GM12892 (cell line): ENCODE results near the gene MIOX.

Source experiments
- DNase-seq: peaks from one replicate; pipeline ENCODE4 v3.0.0; 2011; ENCODE audit not compliant: insufficient read length
- FAIRE-seq: peaks from 2 replicates; lab custom pipeline; 2011; peaks lifted over from hg19 to GRCh38; lab: Jason Lieb, UNC
- POLR2A ChIP-seq: IDR thresholded peaks from 2 replicates; pipeline ENCODE4 v1.6.1; 2011; ENCODE audit warnings: low read depth, low read length, control low read depth
- POLR2AphosphoS5 ChIP-seq: IDR thresholded peaks from 2 replicates; pipeline ENCODE4 v1.6.1; 2011; ENCODE audit warnings: low read depth, low read length, control low read depth
- TAF1 ChIP-seq: IDR thresholded peaks from 2 replicates; pipeline ENCODE4 v1.6.1; 2011; ENCODE audit warnings: low read depth, mild to moderate bottlenecking, control low read depth, low read length, borderline replicate concordance

Gene MIOX

DNA sequence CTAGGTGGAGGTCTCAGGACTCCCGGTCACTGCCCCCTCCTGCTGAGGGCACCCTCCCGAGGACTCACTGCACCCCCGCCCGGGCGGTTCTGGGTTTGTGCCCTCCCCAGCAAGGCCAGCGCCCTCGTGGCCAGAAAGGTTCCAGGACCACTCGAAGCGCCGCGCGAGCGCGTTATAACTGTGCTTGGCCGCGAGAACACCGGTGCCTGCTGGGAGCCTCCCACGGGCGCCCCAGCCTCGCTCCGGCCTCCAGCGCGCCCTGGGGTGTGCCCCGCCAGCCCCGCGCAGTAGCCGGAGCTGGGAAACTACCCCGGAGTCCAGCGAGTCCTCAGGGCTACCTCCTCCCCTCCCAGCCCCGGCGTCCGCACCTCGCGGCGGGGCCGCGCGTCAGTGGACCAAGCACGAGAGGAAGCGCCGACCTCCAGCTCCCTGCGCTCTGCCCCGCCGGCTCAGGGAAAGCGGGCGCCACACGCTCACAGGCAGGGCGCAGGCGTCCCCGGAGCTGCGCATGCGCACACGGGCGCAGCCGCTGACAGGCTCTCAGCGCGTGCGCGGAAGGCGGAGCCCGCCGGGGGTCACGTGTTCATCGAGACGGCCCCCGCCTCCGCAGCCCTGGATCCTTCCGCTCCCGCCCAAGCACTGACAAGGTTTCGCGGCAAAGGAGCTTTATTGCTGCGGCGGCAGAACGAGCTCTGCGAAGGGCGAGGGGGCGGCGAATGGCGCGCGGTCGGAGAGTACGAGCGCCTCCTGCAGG, 38.6 kb downstream of the MIOX start, which contains the start of gene SCO2:
TSS of gene SCO2 (minus strand) at position 495 of the 754 bp plus-strand sequence. CDS start 1,187 bp downstream, outside the sequence.
- TF ChIP-seq POLR2A (peak; percentile 80), POLR2AphosphoS5 (peak; percentile 68; the same call in 1 of the 2 replicates), TAF1 (no peak; the same call in 1 of the 2 replicates)

GRCh38 chr22:50525858-50526107, 39.1 kb downstream of the MIOX start:
- DNase-seq, result no peak
- no peak for FAIRE-seq
- no peak for TF ChIP-seq POLR2AphosphoS5
- TF ChIP-seq TAF1, result no peak
- TF ChIP-seq POLR2A, result no peak

More for the DNA sequence above, 38.6 kb downstream of the MIOX start, which contains the start of gene SCO2:
- FAIRE-seq (peak; percentile 99), DNase-seq (peak; percentile 98)

GRCh38 chr22:50526108-50526833, 39.6 kb downstream of the MIOX start:
- TF ChIP-seq TAF1, result peak; percentile 31; the same call in 1 of the 2 replicates
- no peak; the same call in 1 of the 2 replicates for TF ChIP-seq POLR2A
- no peak; the same call in 1 of the 2 replicates for TF ChIP-seq POLR2AphosphoS5
- peak; percentile 85 for DNase-seq
- FAIRE-seq, result no peak

DNA sequence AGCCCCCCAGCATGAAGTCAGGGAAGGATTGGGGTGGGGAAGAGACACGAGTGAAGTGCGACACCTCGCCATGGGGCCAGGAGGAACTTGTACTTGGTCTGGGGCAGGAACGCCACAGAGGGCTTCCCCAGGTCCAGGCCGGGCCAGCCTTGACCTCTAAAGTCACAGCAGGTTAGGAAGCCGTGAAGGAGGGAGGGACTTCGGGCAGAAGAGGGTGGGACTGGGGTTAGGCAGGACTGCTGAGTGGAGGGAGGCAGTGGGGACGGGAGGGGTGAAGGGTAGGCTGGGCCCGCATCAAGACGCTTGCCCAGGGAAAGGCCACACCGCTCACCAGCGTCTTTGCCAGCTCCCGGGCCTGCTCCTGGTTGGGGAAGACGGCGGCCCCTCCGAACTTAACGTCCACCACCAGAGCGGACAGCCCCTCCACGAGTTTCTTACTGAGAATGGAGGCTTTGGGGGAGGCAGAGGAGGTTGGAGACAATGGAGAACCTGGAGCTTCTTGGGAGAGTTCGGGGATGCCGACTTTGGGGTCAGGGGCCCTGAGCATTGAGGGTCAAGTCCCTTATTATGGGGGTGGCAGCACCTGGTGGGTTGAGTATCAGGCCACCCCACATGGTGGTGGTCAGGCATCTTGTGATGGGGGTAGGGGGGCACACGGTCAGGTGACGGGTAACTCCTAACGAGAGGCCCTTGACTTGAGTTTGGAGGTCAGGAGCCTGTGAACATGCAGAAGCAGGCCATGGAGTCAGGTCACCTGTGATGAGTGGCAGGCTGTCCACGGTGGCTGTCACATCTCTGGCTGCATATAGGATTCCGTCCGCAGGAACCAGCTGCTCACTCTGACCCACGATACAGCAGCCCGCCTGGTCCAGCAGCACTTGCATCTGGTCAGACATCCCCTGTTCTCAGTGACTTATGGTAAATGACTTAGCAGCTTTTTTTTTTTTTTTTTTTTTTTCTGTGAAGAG, 40.5 kb downstream of the MIOX start:
- TF ChIP-seq POLR2A (peak; percentile 54), TAF1 (no peak), POLR2AphosphoS5 (peak; percentile 1)
- FAIRE-seq (peak; percentile 95), DNase-seq (no peak)

GRCh38 chr22:50527921-50528681, 41.4 kb downstream of the MIOX start:
- DNase-seq (no peak), FAIRE-seq (no peak)
- TF ChIP-seq POLR2AphosphoS5 (0 out of 2 replicates have a peak, but pooled peaks have one; percentile 48), POLR2A (no peak), TAF1 (no peak)

DNA sequence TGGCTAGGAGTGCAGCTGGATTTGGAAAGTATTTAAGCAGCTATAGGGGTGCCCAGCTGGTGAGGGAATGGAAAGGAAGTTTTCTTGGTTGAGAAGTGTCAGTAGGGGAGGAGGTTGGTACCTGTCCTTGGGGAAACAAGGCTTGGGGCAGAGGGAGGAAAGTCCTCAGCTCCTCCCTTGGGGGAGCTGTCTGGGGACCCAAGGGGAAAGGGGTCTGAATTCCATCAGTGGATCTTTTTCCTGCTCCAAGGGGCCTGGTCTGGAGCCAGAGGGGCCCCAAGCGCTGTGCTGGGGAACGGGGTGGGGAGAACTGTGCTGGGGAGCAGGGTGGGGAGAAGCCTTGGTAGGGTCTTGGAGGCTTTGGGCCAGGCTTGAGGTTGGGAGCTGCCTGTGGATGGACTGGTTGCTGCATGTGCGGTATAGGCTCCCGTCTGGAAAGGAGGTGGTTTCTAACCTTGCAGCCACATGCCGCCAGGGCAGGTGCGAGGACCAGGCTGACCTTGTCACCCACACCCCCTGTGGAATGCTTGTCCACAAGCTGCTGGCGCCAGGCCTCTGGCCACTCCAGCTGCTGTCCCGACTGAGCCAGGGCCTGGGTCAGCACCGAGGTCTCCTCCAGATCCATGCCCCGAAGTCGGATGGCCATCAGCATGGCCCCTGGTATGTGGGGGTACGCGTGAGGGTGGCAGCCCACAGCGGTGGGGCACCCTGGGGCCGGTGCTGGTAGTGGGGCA, 42.2 kb downstream of the MIOX start:
- DNase-seq (no peak), FAIRE-seq (peak; percentile 63)
- peak; percentile 9; the same call in 1 of the 2 replicates for TF ChIP-seq POLR2A
- no peak for TF ChIP-seq TAF1

DNA sequence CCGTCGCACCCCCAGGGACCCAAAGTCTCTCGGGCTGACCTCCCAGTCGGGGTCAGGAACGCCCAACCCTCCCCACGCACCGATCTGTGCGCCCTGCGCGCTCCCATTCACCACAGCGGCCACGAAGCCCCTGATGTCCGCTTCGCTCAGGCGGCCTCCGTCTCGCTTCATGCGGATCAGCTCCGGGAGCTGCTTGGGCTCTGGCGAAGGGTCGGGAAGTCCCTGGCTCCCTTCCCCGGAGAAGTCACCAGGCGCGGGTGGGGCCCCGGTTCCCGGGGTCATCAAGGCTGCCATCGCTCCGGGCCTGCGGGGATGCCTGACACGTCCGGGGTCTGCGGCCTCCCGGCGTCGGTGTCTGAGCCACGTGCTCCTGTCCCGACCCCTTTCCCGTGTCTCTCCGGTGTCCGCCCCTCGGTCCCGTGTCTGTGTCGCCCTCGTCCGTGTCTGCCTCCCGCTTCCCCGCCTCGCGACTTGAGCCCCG, 42.8 kb downstream of the MIOX start:
- DNase-seq (no peak), FAIRE-seq (peak; percentile 5)
- TF ChIP-seq POLR2AphosphoS5 (peak; percentile 51), TAF1 (no peak), POLR2A (peak; percentile 16; the same call in 1 of the 2 replicates)

DNA sequence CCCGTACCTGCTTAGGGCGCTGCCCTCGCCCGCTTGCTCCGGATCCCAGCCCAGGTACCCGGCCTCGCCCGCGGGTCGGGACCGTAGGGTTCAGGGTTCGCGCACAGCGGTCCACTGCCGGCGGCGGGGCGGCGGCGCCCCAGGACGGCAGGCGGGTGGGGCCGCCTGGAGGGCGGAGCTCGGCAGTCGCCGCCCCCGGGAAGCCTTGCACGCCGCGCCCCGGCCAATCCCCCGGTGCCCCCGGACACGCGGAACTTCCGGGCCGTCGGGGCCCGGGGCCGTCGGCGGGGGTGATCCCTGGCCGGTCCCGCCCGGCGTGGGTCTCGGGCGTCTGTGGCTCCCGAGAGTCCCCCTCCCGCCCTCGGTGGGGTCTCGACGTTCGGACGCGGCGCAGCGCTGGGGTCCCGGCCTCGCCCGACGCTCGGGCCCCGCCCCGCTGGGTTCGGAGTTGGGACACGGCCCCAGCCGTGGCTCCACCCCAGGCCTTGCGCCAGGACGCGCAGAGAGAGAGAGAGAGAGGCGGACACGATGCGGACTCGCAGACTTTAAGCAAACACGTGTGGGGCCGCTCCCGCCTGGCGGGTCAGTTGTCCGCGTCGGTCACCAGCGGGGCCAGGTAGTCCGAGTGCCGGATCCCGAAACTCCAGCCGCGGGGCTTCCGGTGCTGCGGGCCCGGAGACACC, 43.4 kb downstream of the MIOX start, which contains the start of gene TYMP:
TSS of gene TYMP (minus strand) at position 116 of the 683 bp plus-strand sequence. CDS start 303 bp downstream, outside the sequence.
- no peak for FAIRE-seq

DNA sequence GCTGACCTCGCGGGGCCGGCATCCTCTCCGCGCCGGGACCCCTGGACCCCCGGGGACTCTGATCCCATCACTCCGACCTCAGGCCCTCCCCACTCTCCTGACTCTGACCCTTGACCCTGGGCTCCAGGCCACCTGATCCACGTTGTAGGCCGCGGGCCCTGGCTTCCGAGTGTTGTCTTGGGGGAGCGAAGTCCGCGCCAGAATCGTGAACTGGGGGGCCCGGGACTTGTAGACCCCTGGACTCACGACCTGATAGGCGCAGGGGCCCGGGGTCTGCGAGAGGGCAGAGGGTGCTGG, 43.9 kb downstream of the MIOX start:
- TF ChIP-seq POLR2A (no peak), TAF1 (no peak), POLR2AphosphoS5 (no peak)
- FAIRE-seq (no peak), DNase-seq (no peak)

More for the DNA sequence above, 43.4 kb downstream of the MIOX start, which contains the start of gene TYMP:
- peak; percentile 85 for DNase-seq
- TF ChIP-seq TAF1, result peak; percentile 49; the same call in 1 of the 2 replicates
- peak; percentile 44; the same call in 1 of the 2 replicates for TF ChIP-seq POLR2A
- no peak for TF ChIP-seq POLR2AphosphoS5
